NCI-H82 (cell line): ENCODE measurements around the gene LYRM1.
A peak's percentile ranks its signal among the peaks of the same experiment; 100 is the strongest.
"Not testable (repeated sequence)": the region's sequence is repeated elsewhere in the genome, so short reads cannot be mapped to it uniquely, and the experiment has no call there.

Experiments
- DNase-seq: peaks from one replicate; lab custom pipeline; 2025; lab: John Stamatoyannopoulos, UW

The LYRM1 gene

GRCh38 chr16:20902426-20902825 is 1.9 kb downstream of the LYRM1 start:
- DNase-seq: peak; percentile 68

GRCh38 chr16:20903116-20903898 is 2.7 kb downstream of the LYRM1 start:
- DNase-seq: no peak

GRCh38 chr16:20903899-20904506 is 3.4 kb downstream of the LYRM1 start:
- no peak for DNase-seq

- DNase-seq: no peak
These were observed 4.0 kb downstream of the LYRM1 start for GRCh38 chr16:20904507-20905081.

- DNase-seq: no peak
These were observed 5.0 kb downstream of the LYRM1 start for GRCh38 chr16:20905576-20905975.

GRCh38 chr16:20906341-20907255 is 6.0 kb downstream of the LYRM1 start:
- no peak for DNase-seq

- DNase-seq: no peak
These were observed 10.3 kb downstream of the LYRM1 start for GRCh38 chr16:20910781-20911321.

- DNase-seq: peak; percentile 22
These were observed 10.8 kb downstream of the LYRM1 start for GRCh38 chr16:20911361-20911760.

- no peak for DNase-seq
These were observed 15.7 kb downstream of the LYRM1 start for GRCh38 chr16:20916289-20916688.

GRCh38 chr16:20916942-20917341 is 16.4 kb downstream of the LYRM1 start:
- no peak for DNase-seq

GRCh38 chr16:20918486-20919239 is 18.1 kb downstream of the LYRM1 start:
- no peak for DNase-seq

- DNase-seq: no peak
These were observed 19.5 kb downstream of the LYRM1 start for GRCh38 chr16:20920091-20920490.

GRCh38 chr16:20920799-20921198 is 20.2 kb downstream of the LYRM1 start:
- no peak for DNase-seq

GRCh38 chr16:20923876-20924275 is 23.3 kb downstream of the LYRM1 start:
- DNase-seq: no peak

GRCh38 chr16:20925751-20926150 is 25.2 kb downstream of the LYRM1 start:
- no peak for DNase-seq

GRCh38 chr16:20928774-20929411 is 28.3 kb downstream of the LYRM1 start:
- DNase-seq: no peak

GRCh38 chr16:20929676-20930364 is 29.2 kb downstream of the LYRM1 start:
- DNase-seq: not testable (repeated sequence)

- no peak for DNase-seq
These were observed 29.8 kb downstream of the LYRM1 start for GRCh38 chr16:20930365-20930690.

GRCh38 chr16:20931066-20931600 is 30.6 kb downstream of the LYRM1 start:
- no peak for DNase-seq

- DNase-seq: no peak
These were observed 33.0 kb downstream of the LYRM1 start for GRCh38 chr16:20933589-20933988.
